VCaP (cell line): ENCODE results near the gene ZBTB16.
A peak's percentile ranks its signal among the peaks of the same experiment; 100 is the strongest.
"Not testable (repeated sequence)": the region's sequence is repeated elsewhere in the genome, so short reads cannot be mapped to it uniquely, and the experiment has no call there.

Experiments used
- H3K27ac ChIP-seq: fragments of 450-650 bp; 2 replicates; pipeline ENCODE4 v1.5.1; 2017
- CTCF ChIP-seq: fragments of 450-650 bp; conservative IDR thresholded peaks from 2 replicates; pipeline ENCODE4 v1.5.1; 2017; ENCODE audit warnings: mild to moderate bottlenecking, moderate library complexity

Gene ZBTB16

GRCh38 chr11:114042234-114042633, 17.3 kb upstream of the ZBTB16 start:
- H3K27ac ChIP-seq, result peak overlapping the region; percentile 1; the same call in 1 of the 2 replicates
- TF ChIP-seq CTCF, result no peak

GRCh38 chr11:114044042-114044871, 15.3 kb upstream of the ZBTB16 start:
- TF ChIP-seq CTCF, result no peak
- H3K27ac ChIP-seq, result peak overlapping the region; percentile 12; the same call in 1 of the 2 replicates

- no peak overlapping the region for H3K27ac ChIP-seq
- TF ChIP-seq CTCF, result no peak
These were observed 12.2 kb upstream of the ZBTB16 start for GRCh38 chr11:114047327-114047726.

- no peak for TF ChIP-seq CTCF
- H3K27ac ChIP-seq, result no peak overlapping the region
These were observed 10.5 kb upstream of the ZBTB16 start for GRCh38 chr11:114049050-114049449.

GRCh38 chr11:114049766-114050165, 9.7 kb upstream of the ZBTB16 start:
- not testable (repeated sequence) for H3K27ac ChIP-seq

- no peak for TF ChIP-seq CTCF
- H3K27ac ChIP-seq, result no peak overlapping the region
These were observed 9.1 kb upstream of the ZBTB16 start for GRCh38 chr11:114050258-114050927.

- no peak overlapping the region for H3K27ac ChIP-seq
- TF ChIP-seq CTCF, result no peak
These were observed 8.0 kb upstream of the ZBTB16 start for GRCh38 chr11:114051558-114051957.

GRCh38 chr11:114052160-114052559, 7.4 kb upstream of the ZBTB16 start:
- no peak overlapping the region for H3K27ac ChIP-seq
- no peak for TF ChIP-seq CTCF
